NCI-H2029 treated with DMSO at 0.1 percent for 48 hours (cell line): ENCODE data around the gene PTPRS.
"Not testable (repeated sequence)": the region's sequence is repeated elsewhere in the genome, so short reads cannot be mapped to it uniquely, and the experiment has no call there.

ENCODE experiments used
- DNase-seq: peaks from one replicate; lab custom pipeline; 2025; lab: John Stamatoyannopoulos, UW

PTPRS gene

DNA sequence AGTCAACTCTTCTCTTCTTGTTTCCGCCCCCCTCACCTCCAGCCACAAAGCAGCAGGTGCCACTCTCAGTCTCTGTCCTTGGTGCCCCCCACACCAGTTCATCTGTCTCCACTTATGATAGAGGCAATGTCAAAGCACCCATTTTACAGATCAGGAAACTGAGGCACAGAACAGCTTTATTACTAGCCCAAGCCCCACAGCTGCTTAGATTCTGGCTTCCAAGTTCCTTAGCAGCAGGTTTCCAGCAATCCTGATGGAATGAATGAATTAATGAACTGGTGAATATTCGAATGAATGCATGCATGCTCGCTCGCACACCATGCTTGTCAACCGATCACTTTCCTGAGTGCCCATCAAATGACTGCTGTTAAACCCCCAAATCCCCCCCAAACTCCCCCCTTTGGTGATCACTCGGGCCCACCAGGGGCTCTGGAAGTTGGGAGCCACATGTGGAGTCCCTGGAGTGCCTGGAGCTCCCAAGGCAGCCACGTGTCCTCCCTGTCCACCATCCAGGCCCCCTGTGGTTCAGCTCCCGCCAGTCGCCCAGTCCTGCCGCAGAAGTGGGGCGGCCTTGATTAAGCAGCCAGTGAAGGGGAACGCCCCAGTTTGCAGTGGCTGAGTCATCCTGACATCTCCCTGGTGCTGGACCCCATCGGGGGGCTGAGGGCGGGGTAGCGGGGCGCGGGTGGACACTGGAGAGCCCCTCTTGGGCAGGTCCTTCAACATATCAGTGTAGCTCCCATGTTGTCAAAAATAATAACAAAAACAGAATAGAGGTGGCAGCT lies 6.8 kb downstream of the PTPRS start:
- no peak for DNase-seq

DNA sequence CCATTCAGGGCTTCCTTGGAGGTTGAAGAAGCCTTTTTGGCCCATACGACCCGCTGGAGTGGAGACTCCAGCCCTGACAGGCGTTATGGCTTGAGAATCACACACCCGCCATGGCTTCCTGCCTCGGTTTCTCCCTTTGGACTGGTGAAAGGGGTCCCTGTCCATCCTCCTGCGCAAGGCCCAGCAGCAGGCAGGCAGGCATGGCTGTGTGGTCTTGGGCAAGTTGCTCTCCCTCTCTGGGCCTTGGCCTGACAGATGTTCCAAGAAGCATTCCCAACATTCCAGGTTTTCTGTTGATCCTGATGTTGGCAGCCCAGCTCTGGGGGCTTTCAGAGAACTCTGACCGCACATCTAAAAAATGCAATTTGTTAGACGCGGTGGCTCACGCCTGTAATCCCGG lies 8.1 kb downstream of the PTPRS start:
- DNase-seq = no peak

DNA sequence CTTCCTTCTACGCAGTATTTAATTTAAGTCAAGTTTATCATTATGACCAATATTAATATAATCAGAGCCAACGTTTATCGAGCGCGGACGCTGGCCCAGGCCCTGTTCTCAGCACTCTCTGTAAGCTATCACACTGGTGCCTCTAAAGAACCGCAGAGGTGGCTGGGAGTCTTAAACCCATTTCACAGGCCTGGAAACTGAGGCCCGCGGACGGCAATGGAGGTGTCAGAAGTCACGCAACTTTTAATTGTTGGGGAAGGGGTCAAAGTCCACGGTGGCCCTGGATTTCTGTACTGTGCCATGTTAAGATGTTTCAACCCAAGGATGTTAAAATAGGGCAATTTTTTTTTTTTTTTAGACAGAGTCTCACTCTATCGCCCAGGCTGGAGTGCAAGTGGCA lies 8.8 kb downstream of the PTPRS start:
- DNase-seq = no peak

DNA sequence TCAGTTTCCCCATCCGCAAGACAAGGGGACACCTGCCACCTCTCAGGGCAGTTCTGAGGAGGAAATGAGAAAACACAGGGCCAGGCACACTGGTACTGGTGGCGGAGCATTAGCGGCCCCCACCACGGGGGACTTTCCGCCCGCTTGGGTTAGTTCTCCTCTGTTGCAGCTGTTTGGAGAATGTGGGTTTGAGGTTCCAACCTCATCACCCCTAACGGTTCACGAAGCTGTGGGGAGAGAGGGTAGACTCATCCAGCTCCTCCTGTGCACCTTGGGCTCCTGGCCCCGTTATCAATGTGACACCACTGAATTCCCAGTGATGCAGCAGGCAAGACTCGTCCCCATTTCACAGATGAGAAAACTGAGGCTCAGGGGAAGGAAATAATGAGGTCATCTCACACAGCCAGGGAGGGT lies 10.3 kb downstream of the PTPRS start:
- no peak for DNase-seq

DNA sequence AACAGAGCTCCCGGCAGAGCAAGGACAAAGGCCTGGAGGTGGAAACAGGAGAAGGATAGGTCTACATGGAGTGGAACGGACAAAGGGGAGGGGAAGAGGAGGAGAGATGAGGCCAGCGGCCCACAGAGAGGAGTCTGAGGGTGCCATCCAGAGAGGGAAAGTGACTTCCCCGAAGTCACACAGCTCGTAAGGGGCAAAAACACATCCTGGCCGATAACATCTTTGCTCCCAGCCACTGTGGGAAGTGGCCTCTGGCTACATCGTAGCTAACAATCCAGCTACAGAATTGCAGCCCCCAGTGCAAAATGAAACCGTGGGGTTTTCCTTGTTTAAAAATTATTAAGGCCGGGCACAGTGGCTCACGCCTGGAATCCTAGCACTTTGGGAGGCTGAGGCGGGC lies 11.5 kb downstream of the PTPRS start:
- DNase-seq = no peak

- not testable (repeated sequence) for DNase-seq
Measured at GRCh38 chr19:5328407-5328806, 12.2 kb downstream of the PTPRS start.

DNA sequence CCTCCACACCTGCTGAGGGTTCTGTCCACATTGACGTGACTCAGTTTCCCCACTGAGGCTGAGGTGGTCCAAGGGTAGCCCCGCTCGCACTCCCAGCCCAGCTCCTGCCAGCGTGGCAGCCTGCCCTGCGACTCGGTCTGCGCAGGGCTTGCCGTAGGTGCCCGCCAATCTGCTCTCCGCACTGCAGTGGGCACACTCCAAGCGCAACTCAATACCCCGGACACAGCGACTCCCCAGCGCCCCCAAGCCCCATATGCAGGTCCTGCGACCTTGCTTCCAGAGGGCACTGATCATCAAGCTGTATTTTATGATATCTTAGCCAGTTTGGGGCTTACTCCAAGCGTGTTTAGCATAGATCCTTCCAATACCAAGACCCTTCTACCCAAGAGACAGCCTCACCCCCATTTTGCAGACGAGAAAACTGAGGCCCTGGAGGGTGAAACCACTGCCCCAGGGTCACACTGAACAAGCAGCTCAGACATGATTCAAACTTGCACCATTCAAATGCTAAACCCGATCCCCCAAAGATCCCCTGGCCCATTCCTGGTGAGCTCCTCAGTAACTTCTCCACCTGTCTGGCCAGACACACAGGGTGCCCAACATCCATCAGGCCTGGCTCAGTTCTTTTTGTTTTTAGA lies 13.5 kb downstream of the PTPRS start:
- no peak for DNase-seq

DNA sequence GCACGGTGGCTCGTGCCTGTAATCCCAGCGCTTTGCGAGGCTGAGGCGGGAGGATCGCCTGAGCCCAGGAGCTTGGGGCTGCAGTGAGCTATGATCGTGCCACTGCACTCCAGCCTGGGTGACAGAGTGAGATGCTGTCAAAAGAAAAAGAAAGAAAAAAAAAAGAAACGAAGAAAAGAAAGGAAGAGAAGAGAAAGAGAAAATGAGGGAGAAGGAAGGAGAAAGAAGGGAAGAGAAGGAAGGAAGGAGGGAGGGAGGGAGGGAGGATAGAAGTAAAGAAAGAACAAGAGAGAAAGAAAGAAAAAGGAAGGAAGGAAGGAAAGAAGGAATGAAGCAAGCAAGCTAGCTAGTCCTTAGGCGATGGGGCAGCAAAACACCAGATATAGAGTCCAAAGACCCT lies 14.1 kb downstream of the PTPRS start:
- DNase-seq = no peak

GRCh38 chr19:5324947-5325346 lies 15.7 kb downstream of the PTPRS start:
- DNase-seq = no peak

DNA sequence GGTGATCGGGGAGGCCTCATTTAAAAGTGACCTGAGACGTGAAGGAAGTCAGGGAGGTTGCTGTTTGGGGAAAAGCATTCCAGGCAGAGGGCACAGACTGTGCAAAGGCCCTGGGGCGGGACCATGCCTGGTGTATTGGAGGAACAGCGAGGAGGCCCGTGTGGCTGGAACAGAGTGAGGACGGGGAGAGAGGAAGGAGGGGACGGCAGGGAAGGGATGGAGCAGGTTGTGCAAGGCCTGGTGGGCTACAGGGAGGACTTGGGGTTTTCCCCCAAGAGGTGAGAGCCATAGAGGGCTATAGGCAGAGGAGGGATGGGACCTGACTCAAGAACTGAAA lies 17.2 kb downstream of the PTPRS start:
- DNase-seq = no peak

DNA sequence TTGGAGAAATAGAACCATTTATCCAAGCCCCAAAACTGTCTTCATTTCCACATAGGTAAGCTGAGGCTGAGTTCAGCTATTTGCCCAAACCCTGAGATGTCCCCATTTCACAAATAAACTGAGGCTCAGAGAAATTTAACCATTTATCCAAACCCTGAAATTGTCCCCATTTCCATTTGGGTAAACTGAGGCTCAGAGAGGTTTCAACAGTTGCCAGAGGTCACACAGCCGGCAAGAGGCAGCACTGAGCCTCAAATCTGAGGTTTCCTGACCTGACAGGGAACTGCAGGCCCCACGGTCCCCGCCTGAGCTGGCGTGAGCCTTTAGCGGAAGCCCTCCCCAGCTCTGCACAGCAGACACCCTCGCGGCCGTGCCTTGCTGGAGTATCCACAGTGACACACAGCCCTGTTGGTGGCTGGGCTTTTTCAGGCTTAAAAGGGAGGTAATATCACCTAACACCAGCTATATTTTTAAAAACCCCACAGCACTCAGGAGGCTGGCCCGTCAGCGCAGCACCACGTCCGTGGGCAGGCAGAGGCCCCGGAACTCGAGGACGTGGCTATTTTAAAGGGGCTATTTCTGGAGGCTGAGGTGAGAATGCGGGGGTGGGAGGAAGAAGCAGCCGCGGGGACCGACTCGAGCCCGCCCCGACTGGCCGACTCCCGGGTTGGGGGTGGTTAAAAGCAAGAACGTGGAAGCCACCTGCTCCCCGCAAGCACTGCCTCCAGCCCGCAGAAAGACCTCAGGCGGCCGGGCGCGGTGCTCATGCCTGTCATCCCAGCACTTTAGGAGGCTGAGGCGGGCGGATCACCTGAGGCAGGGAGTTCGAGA lies 18.5 kb downstream of the PTPRS start:
- no peak for DNase-seq

GRCh38 chr19:5321066-5321642 lies 19.5 kb downstream of the PTPRS start:
- no peak for DNase-seq

DNA sequence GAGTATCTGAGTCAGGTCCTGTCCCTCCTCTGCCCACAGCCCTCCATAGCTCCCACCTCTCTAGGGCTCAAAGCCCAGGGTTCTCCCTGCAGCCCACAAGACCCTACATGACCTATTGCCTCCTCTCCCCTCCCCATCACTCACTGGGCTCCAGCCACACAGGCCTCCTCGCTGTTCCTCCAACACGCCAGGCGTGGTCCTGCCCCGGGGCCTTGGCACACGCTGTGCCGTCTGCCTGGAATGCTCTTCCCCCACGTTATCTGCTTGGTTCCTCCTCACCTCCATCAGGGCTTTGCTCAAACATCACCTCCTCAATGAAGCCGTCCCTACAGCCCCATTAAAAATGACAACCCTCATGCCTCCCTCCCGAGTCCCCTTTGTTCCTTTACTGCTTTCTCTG lies 21.1 kb downstream of the PTPRS start:
- DNase-seq = no peak

GRCh38 chr19:5318306-5318705 lies 22.3 kb downstream of the PTPRS start:
- no peak for DNase-seq

DNA sequence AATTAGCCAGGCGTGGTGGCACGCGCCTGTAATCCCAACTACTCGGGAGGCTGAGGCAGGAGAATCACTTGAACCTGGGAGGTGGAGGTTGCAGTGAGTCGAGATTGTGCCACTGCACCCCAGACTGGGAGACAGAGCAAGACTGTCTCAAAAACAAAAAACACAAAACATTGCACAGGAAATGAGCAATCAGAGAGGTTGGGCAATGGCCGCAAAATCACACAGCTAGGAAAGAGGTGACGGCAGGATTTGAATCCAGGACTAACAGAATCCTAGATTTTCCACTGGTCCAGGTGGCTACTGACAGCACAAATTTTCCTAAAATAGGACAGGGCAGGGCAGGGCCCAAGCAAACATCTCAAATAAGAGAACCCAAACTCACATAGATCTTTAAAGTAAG lies 23.3 kb downstream of the PTPRS start:
- no peak for DNase-seq

- no peak for DNase-seq
Measured at GRCh38 chr19:5316138-5316537, 24.5 kb downstream of the PTPRS start.

- DNase-seq = no peak
Measured at GRCh38 chr19:5314907-5315298, 25.7 kb downstream of the PTPRS start.

GRCh38 chr19:5314012-5314906 lies 26.4 kb downstream of the PTPRS start:
- no peak for DNase-seq

- peak; percentile 31 for DNase-seq
Measured at GRCh38 chr19:5313307-5313706, 27.3 kb downstream of the PTPRS start.

GRCh38 chr19:5312058-5312457 lies 28.6 kb downstream of the PTPRS start:
- no peak for DNase-seq

GRCh38 chr19:5309438-5310204 lies 31.0 kb downstream of the PTPRS start:
- DNase-seq = no peak
